Astrocyte of the spinal cord (primary cell): Measurements from ENCODE around the gene GPR107.

Experiments used
- DNase-seq: peaks from one replicate; pipeline ENCODE4 v3.0.0; 2011; ENCODE audit warnings: low read depth, low spot score
- H3K4me3 ChIP-seq: 2 replicates; pipeline ENCODE4 v1.5.1; 2011; ENCODE audit warnings: low read depth, mild to moderate bottlenecking, low read length, moderate library complexity
- CTCF ChIP-seq: IDR thresholded peaks from 2 replicates; pipeline ENCODE4 v1.5.1; 2012; ENCODE audit warnings: low read depth, mild to moderate bottlenecking, low read length, inconsistent platforms
- in situ Hi-C: cut with HindIII; loops from 2 replicates; pipeline ENCODE4 v1.10.0; 2017; ENCODE audit warnings: low sequenced_read_pairs

Gene GPR107

GRCh38 chr9:130045725-130046450 is 7.8 kb upstream of the GPR107 start:
- H3K4me3 ChIP-seq = no peak overlapping the region

GRCh38 chr9:130049431-130050210 is 4.1 kb upstream of the GPR107 start:
- H3K4me3 ChIP-seq = no peak overlapping the region
- DNase-seq = no peak
- TF ChIP-seq CTCF = no peak
- in situ Hi-C loops = no loop called here

More at GRCh38 chr9:130045725-130046450, 7.8 kb upstream of the GPR107 start:
- DNase-seq = no peak
- in situ Hi-C loops = no loop called here
- no peak for TF ChIP-seq CTCF

DNA sequence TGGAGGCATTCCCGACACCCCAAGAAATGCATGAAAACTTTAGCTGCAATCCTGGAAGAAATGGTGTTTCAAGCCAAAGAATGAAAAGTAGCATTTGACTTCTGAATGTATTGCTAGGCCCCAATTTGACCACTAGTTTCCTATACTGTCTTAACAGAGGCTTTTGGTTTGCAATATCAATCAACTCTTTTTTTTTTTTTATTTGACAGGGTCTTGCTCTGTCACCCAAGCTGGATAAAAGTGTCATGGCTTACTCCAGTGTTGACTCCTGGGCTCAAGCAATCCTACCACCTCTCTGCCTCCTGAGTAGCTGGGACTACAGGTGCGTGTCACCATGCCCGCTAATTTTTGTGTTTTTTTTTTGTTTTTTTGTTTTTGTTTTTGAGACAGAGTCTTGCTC is 3.2 kb upstream of the GPR107 start:
- no peak for DNase-seq
- no peak overlapping the region for H3K4me3 ChIP-seq
- TF ChIP-seq CTCF = no peak
- in situ Hi-C loops = no loop called here

DNA sequence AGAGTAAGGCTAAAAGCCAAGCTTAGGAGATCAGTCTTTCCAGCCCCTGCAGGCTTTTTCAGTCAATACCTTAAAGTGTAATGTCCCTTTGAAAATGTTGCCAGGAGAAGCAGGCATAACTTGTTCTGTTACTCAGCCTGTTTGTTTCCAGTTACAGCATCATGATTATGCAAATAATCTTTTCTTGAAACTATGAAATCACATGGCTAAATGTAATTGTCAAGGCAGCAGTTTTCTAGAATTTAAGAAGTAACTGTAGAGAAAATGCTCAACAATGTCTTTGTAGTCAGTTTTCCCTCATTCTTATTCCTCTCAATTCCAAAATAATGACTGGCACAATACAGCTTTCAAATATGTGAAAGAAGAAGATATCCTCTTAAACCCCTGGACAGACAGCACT is 1.9 kb upstream of the GPR107 start:
- TF ChIP-seq CTCF = no peak
- H3K4me3 ChIP-seq = no peak overlapping the region
- no peak for DNase-seq
- in situ Hi-C loops = no loop called here

DNA sequence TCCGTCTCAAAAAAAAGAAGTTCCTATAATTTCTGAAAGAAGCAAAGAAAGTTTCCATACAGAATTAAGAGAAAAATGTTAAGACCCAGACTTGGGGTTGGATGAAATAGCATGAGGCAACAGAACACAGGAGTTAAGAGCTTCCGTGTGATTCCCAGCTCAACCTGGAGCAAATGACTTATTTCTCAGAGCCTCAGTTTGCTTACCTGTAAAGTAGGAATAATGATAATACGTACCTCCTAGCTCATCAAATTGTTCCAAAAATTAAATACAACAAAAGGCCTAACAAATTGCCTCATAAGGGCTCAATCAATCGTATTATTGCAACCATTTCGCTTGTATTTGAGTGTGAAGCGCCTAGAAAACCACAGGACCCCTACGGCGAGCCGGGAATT is 600 bp upstream of the GPR107 start:
- peak overlapping the region; percentile 95 for H3K4me3 ChIP-seq
- no peak for TF ChIP-seq CTCF
- DNase-seq = no peak
- in situ Hi-C loops = no loop called here

GRCh38 chr9:130054325-130054786 is 650 bp downstream of the GPR107 start:
- H3K4me3 ChIP-seq = peak overlapping the region; percentile 95
- in situ Hi-C loops = no loop called here
- TF ChIP-seq CTCF = no peak
- DNase-seq = no peak
